ENCODE results near the gene KLF5.

KLF5 gene

GRCh38 chr13:73119612-73120011 lies 60.8 kb downstream of the KLF5 start:
- Histone ChIP-seq H3K36me3 (ENCODE audit: control insufficient read depth, insufficient read depth, low read length) (no peaks in the 10 kb centered on the region), H3K4me1 (ENCODE audit: control insufficient read depth, insufficient read depth, low read length, poor library complexity, severe bottlenecking) (no peaks in the 10 kb centered on the region)

More at GRCh38 chr13:73119612-73120011, 60.8 kb downstream of the KLF5 start:
- no peak for DNase-seq
- Histone ChIP-seq H3K27me3 (replicated peaks; ENCODE audit: control insufficient read depth, insufficient read depth, low read length, poor library complexity, severe bottlenecking) (no peaks in the 10 kb centered on the region), H3K9me3 (ENCODE audit: control insufficient read depth, low read length) (no peaks in the 10 kb centered on the region), H3K4me3 (ENCODE audit: insufficient read depth, low read depth, low read length, poor library complexity, severe bottlenecking) (no peak overlapping the region), H3K27ac (ENCODE audit: insufficient read depth, low read length, poor library complexity, severe bottlenecking) (no peak overlapping the region)
